GM21619 (cell line): ENCODE measurements around the gene LSM6.

ENCODE experiments used
- ATAC-seq: cut with Tn5 transposase; IDR thresholded peaks from one replicate; pipeline ENCODE4 v1.9.1; 2021; ENCODE audit not compliant: unreplicated experiment

Gene LSM6

GRCh38 chr4:146183209-146183608 lies 7.7 kb downstream of the LSM6 start:
- no peak for ATAC-seq

- ATAC-seq: no peak
These were observed 10.5 kb downstream of the LSM6 start for GRCh38 chr4:146186041-146186440.

GRCh38 chr4:146186596-146186995 lies 11.1 kb downstream of the LSM6 start:
- no peak for ATAC-seq

GRCh38 chr4:146190456-146190855 lies 14.9 kb downstream of the LSM6 start:
- ATAC-seq: no peak

- no peak for ATAC-seq
These were observed 16.4 kb downstream of the LSM6 start for GRCh38 chr4:146191766-146192458.

DNA sequence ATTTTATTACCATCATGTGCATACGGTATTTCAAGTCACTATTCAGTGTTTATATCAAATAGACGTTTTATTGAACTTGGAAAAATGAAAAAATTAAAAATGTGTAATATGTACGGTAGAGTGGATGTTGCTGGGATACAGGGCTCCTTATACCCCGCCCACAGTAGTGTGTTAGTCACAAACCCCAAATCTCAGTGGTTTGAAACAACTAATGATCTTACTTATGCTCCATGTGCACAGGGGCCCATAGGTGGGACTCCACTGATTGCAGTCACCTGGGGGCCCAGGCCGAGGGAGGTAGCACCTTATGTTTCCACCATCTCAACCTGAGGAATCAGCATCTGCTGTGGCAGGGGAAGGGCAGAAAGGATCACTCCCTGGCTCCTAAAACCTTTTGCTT lies 18.1 kb downstream of the LSM6 start:
- ATAC-seq: no peak

- no peak for ATAC-seq
These were observed 18.7 kb downstream of the LSM6 start for GRCh38 chr4:146194212-146194611.

DNA sequence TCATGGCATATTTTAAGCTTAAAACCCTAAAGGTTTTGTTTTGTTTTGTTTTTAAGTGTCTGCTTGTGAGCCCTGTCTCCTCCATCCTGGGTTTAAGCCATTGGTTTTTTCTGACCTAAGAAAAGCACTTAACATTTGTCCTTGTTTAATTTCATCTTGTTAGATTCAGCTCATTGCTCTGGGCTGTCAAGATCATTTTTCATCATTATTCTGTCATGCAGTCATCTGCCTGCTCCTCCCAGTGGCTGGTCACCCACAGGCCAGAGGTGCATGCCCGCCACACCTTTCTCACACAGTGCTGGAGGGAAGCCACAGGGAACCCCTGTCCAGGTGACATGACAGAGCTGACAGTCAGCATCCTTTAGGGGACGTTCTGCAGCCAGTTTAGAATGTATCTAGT lies 27.1 kb downstream of the LSM6 start:
- ATAC-seq: no peak

DNA sequence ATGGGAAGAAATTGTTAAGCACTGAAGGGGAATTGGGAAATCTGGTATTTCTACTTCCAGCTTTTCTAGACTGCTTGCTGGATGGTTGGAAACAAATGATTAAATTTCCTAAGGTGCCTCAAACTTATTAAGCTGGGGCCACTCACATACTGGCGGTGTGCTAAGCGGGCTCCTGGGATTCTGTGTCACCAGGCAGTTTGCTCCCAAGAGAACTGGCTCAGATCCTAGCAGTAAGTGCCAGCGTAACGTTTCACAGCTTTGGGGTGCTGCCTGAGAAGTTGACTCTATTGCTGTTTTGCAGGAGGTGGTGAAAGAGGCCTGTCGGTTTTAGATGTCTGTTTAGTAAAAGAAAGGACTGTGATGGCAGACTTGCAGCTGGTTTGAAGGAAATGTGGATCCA lies 31.9 kb downstream of the LSM6 start:
- no peak for ATAC-seq

GRCh38 chr4:146210890-146211289 lies 35.4 kb downstream of the LSM6 start:
- ATAC-seq: no peak

DNA sequence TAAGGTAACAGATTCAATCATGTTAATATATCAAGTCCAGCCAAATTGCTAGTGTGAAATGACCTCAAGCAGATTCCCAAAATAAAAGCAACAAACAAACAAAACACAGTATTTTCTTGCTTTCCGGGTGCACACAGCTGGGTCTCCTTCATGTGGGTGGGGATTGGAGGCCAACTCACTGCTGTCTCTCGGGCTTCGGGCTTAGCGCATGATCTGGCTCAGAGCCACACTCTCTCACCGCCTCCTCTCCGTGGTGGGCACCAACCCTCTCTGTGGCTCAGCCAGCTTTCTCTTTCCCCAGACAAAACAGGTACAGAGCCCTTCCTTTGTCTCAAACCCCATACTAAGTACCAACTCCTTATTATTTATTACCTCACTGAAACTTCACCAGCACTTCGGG lies 35.9 kb downstream of the LSM6 start:
- ATAC-seq: no peak

DNA sequence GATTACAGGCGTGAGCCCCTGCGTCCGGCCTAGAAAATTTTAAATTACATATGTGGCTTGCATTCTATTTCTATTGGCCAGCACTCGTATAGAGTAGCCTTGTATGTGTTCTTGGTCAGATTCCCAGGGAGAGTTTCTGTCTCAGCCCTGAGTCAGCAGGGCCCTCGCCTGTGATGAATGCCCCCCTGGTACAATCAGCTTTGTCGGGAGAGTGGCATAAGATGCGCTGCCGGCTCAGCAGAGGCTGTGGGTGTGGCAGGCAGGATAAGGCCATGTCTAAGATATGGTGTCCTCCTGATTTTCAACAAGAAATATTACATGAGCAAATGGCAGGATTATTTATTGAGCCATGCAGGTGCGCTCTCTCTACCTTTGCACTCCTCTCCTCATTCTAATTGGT lies 37.3 kb downstream of the LSM6 start:
- ATAC-seq: no peak

- no peak for ATAC-seq
These were observed 38.7 kb downstream of the LSM6 start, which contains the start of gene REELD1 for GRCh38 chr4:146214238-146214637. Gene REELD1 (plus strand): TSS chr4:146214538. CDS start chr4:146216953, 2,415 bp downstream.

DNA sequence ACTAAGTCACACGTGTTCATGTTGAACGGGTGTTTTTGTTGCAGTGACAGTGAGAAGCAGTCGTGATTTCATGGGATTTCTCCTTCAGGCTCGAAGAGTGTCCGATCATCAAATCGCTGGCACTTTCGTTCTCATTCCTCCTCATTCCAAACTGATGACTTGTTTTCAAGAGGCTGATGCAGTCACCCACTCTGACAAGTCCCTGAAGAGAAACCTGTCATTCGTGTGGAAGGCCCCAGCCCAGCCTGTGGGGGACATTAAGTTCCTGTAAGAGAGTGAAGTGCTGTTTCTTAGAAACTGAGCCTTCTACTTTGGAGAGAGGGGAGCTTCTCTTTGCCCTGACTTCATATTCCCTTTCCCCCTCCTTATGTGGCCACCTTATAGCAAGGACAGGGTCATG lies 46.8 kb downstream of the LSM6 start:
- no peak for ATAC-seq

- no peak for ATAC-seq
These were observed 48.9 kb downstream of the LSM6 start for GRCh38 chr4:146224326-146224966.

DNA sequence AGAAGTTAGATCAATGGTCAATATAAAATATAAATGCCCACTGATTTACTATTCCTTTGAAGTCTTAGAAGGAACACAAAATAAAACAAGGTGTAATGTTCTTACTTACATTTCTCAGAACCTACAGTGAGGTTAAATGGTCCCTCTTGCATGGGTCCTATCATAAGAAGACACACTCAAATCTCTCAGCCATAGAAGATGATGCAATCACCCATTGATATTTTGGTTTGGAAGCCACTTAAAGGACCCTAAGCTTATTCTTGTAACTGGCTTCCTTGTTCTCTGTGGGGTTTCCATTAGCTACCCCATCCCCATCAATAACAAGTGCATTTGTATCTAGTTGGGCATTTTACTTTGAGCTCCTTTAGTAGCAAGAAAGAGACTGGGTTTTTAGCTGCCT lies 53.9 kb downstream of the LSM6 start:
- ATAC-seq: no peak

DNA sequence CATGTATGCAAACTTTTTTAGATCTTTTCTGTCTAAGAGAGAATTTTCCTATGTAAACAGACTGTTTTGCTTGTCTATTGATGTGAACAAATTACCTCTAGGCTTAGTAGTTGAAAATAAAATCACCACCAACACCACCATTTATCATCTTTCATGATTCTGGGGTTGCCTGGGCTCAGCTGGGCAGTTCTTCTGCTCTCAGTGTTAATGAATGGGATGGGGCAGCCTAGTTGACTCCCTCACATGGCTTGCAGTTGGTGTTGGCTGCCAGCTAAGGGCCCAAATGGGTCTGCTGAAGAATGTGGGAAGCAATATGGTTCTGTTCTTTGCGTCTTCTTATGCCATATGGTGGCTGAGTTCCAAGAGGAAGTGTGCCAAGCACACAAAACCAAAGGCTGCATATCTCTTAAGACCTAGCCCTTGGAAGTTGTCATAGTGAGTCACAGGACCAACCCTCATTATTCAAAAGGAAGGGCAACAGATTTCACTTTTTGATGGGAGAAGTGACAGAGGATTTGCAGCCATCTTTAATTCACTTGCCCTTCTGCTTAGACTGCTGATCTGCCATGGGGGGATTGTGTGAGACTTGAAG lies 56.7 kb downstream of the LSM6 start:
- no peak for ATAC-seq

- ATAC-seq: no peak
These were observed 60.2 kb downstream of the LSM6 start for GRCh38 chr4:146235654-146236177.

DNA sequence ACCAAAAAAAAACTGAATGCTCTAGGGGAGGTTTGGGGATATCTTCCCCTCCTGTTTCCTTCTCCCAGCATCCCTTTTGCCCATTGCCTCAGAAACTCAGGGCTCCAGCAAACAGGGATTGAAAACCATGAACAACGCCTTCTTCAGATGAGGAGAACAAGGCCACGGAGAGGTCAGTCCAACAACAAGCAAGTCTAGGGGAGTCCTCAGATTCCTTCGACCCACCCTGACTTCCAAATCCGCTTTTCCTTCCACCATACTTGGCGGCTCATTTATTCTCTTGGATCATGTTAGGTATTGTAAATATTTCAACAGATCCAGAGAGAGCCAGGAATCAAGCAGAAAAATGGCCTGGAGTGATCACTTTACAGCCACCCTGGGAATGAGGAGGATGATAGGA lies 60.7 kb downstream of the LSM6 start:
- ATAC-seq: no peak

DNA sequence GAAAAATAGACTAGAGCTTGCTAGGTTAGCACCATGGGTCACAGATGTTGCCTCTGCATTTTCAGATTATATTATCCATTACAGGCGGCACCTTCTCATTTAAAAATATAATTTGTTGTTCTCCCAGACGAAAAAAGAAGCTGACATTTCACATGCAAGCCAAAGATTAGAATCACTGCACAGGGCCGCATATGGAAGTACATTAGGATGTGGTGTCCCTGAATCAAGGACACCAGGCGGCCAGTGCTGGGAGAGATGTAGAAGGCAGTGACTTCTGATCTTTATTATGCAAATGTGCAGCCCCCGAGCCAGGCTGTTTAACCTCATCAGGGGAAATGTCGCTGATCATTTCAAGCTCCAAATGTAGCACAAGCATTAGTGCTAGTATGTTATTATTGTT lies 61.6 kb downstream of the LSM6 start:
- ATAC-seq: no peak

- no peak for ATAC-seq
These were observed 62.6 kb downstream of the LSM6 start for GRCh38 chr4:146238107-146238506.
